GM18873 (cell line): ENCODE measurements around the gene PGAM5.
"Not testable (repeated sequence)": the region's sequence is repeated elsewhere in the genome, so short reads cannot be mapped to it uniquely, and the experiment has no call there.

Experiments
- ATAC-seq: cut with Tn5 transposase; IDR thresholded peaks from one replicate; pipeline ENCODE4 v1.9.1; 2021; ENCODE audit warnings: mild to moderate bottlenecking, moderate library complexity, moderate number of reproducible peaks; ENCODE audit not compliant: unreplicated experiment, low FRiP score

PGAM5 gene

GRCh38 chr12:132741620-132742019, 31.0 kb downstream of the PGAM5 start:
- ATAC-seq, result no peak

- ATAC-seq, result no peak
Observed at GRCh38 chr12:132743831-132744230, 33.2 kb downstream of the PGAM5 start.

GRCh38 chr12:132746613-132747012, 36.0 kb downstream of the PGAM5 start:
- ATAC-seq, result no peak

GRCh38 chr12:132747395-132747794, 36.8 kb downstream of the PGAM5 start:
- no peak for ATAC-seq

- no peak for ATAC-seq
Observed at GRCh38 chr12:132747896-132748295, 37.3 kb downstream of the PGAM5 start.

GRCh38 chr12:132748319-132748718, 37.7 kb downstream of the PGAM5 start:
- ATAC-seq, result no peak

- ATAC-seq, result not testable (repeated sequence)
Observed at GRCh38 chr12:132753670-132754069, 43.0 kb downstream of the PGAM5 start.

- ATAC-seq, result no peak
Observed at GRCh38 chr12:132754160-132754932, 43.7 kb downstream of the PGAM5 start.

- ATAC-seq, result not testable (repeated sequence)
Observed at GRCh38 chr12:132758825-132759224, 48.2 kb downstream of the PGAM5 start.

GRCh38 chr12:132759359-132759758, 48.7 kb downstream of the PGAM5 start:
- no peak for ATAC-seq

GRCh38 chr12:132761032-132761920, 50.6 kb downstream of the PGAM5 start, which contains the start of gene ANKLE2:
TSS of gene ANKLE2 (minus strand) at chr12:132761832. CDS start at chr12:132761798, 34 bp downstream.
- ATAC-seq, result peak; percentile 13

- ATAC-seq, result peak; percentile 40
Observed at GRCh38 chr12:132761921-132762583, 51.4 kb downstream of the PGAM5 start.

GRCh38 chr12:132764231-132764630, 53.6 kb downstream of the PGAM5 start:
- ATAC-seq, result no peak

- no peak for ATAC-seq
Observed at GRCh38 chr12:132765361-132765760, 54.7 kb downstream of the PGAM5 start.

GRCh38 chr12:132766380-132767085, 55.9 kb downstream of the PGAM5 start:
- ATAC-seq, result no peak

- ATAC-seq, result peak; percentile 39
Observed at GRCh38 chr12:132771126-132771838, 60.6 kb downstream of the PGAM5 start.
